GM23338 (cell line): ENCODE results near the gene CDKAL1. TPM values are rescaled to one million over a fixed set of nuclear protein-coding genes. Genes with fewer than 3 reads are reported as not detected.

ENCODE experiments used
- ATAC-seq: fragments of 200-7000 bp; cut with Tn5 transposase; 3 replicates; pipeline ENCODE4 v1.9.1; 2020
- DNase-seq: peaks from one replicate; pipeline ENCODE4 v3.0.0-alpha.2; 2015; ENCODE audit warnings: low spot score
- H2AFZ ChIP-seq: fragments of 200-600 bp; sonication (generic); 2 replicates; pipeline ENCODE4 v1.8.0; 2016; ENCODE audit warnings: antibody characterized with exemption, mild to moderate bottlenecking, moderate library complexity
- H3F3A ChIP-seq: fragments of 200-600 bp; sonication (generic); replicated peaks from 2 replicates; pipeline ENCODE4 v1.8.0; 2017; ENCODE audit warnings: antibody characterized with exemption, mixed run types, low read depth
- H3K27ac ChIP-seq: fragments of 200-600 bp; sonication (generic); 2 replicates; pipeline ENCODE4 v1.6.1; 2016; ENCODE audit warnings: low read depth
- H3K27me3 ChIP-seq: fragments of 200-600 bp; sonication (generic); 2 replicates; pipeline ENCODE4 v1.8.0; 2016; ENCODE audit warnings: mild to moderate bottlenecking, mixed run types, moderate library complexity; ENCODE audit not compliant: insufficient read depth
- H3K36me3 ChIP-seq: fragments of 200-600 bp; sonication (generic); 2 replicates; pipeline ENCODE4 v1.8.0; 2016; ENCODE audit warnings: mild to moderate bottlenecking; ENCODE audit not compliant: insufficient read depth
- H3K4me1 ChIP-seq: fragments of 200-600 bp; sonication (generic); 2 replicates; pipeline ENCODE4 v1.8.0; 2016; ENCODE audit warnings: mild to moderate bottlenecking, moderate library complexity; ENCODE audit not compliant: insufficient read depth
- H3K4me2 ChIP-seq: fragments of 200-600 bp; sonication (generic); 2 replicates; pipeline ENCODE4 v1.7.1; 2017; ENCODE audit warnings: mixed run types
- H3K4me3 ChIP-seq: fragments of 200-600 bp; sonication (generic); 2 replicates; pipeline ENCODE4 v1.6.1; 2016; ENCODE audit warnings: mixed run types
- H3K79me2 ChIP-seq: fragments of 200-600 bp; sonication (generic); replicated peaks from 2 replicates; pipeline ENCODE4 v1.8.0; 2017; ENCODE audit warnings: mild to moderate bottlenecking; ENCODE audit not compliant: insufficient read depth
- H3K9me2 ChIP-seq: fragments of 200-600 bp; sonication (generic); 2 replicates; pipeline ENCODE4 v1.8.0; 2017; ENCODE audit not compliant: insufficient read depth
- H4K20me1 ChIP-seq: fragments of 200-600 bp; sonication (generic); replicated peaks from 2 replicates; pipeline ENCODE4 v1.8.0; 2017; ENCODE audit warnings: mild to moderate bottlenecking; ENCODE audit not compliant: insufficient read depth
- H3K27ac Mint-ChIP-seq: 2 replicates; pipeline ENCODE4 v1.8.0; 2020; ENCODE audit warnings: inconsistent platforms, mild to moderate bottlenecking, moderate library complexity, mixed read lengths
- H3K27me3 Mint-ChIP-seq: 3 replicates; pipeline ENCODE4 v1.8.0; 2022; ENCODE audit warnings: low read depth, mild to moderate bottlenecking, moderate library complexity, mixed read lengths, inconsistent platforms; ENCODE audit not compliant: insufficient read depth, poor library complexity
- H3K36me3 Mint-ChIP-seq: 3 replicates; pipeline ENCODE4 v1.8.0; 2021; ENCODE audit warnings: low read depth, mild to moderate bottlenecking, inconsistent platforms, moderate library complexity, mixed read lengths
- H3K4me1 Mint-ChIP-seq: 3 replicates; pipeline ENCODE4 v1.8.0; 2020; ENCODE audit warnings: mild to moderate bottlenecking, inconsistent platforms, mixed read lengths
- H3K4me3 Mint-ChIP-seq: 3 replicates; pipeline ENCODE4 v1.8.0; 2021; ENCODE audit warnings: moderate library complexity, mild to moderate bottlenecking, inconsistent platforms, mixed read lengths
- H3K9me3 Mint-ChIP-seq: 3 replicates; pipeline ENCODE4 v1.8.0; 2020; ENCODE audit warnings: moderate library complexity, mild to moderate bottlenecking, inconsistent platforms, mixed read lengths
- CREB1 ChIP-seq: fragments of 250-450 bp; sonication (Bioruptor Pico); IDR thresholded peaks from 2 replicates; pipeline ENCODE4 v1.5.0; 2020; ENCODE audit warnings: low read depth, mild to moderate bottlenecking, moderate library complexity
- CTCF ChIP-seq, 2 experiments: fragments of 200-600 bp in 1 of 2; sonication (generic) in 1 of 2; conservative IDR thresholded peaks; 2 replicates each; pipeline versions ENCODE4 v1.5.1 to v1.6.1; 2016 to 2017; ENCODE audit warnings: antibody characterized with exemption in 2 of 2, low read depth in 2 of 2, mild to moderate bottlenecking in 2 of 2, moderate library complexity in 1 of 2
- EZH2 ChIP-seq: fragments of 200-600 bp; sonication (generic); IDR thresholded peaks from one replicate; pipeline ENCODE4 v1.8.0; 2017; ENCODE audit warnings: antibody characterized with exemption, mild to moderate bottlenecking, low read depth; ENCODE audit not compliant: unreplicated experiment
- EZH2phosphoT487 ChIP-seq: fragments of 200-600 bp; sonication (generic); IDR thresholded peaks from one replicate; pipeline ENCODE4 v1.8.1; 2018; ENCODE audit warnings: antibody characterized with exemption; ENCODE audit not compliant: unreplicated experiment
- JUNB ChIP-seq: IDR thresholded peaks from one replicate; pipeline ENCODE4 v1.6.1; 2016; ENCODE audit warnings: antibody characterized with exemption; ENCODE audit not compliant: unreplicated experiment
- NANOG ChIP-seq: IDR thresholded peaks from 2 replicates; pipeline ENCODE4 v1.6.1; 2016; ENCODE audit warnings: antibody characterized with exemption, borderline replicate concordance
- POLR2AphosphoS5 ChIP-seq: IDR thresholded peaks from 2 replicates; pipeline ENCODE4 v1.6.1; 2016; ENCODE audit warnings: antibody characterized with exemption, low read depth
- REST ChIP-seq: IDR thresholded peaks from one replicate; pipeline ENCODE4 v1.6.1; 2018; ENCODE audit warnings: antibody characterized with exemption; ENCODE audit not compliant: unreplicated experiment
- STAT1 ChIP-seq: IDR thresholded peaks from one replicate; pipeline ENCODE4 v1.6.1; 2016; ENCODE audit warnings: antibody characterized with exemption; ENCODE audit not compliant: unreplicated experiment
- ZNF114 ChIP-seq: fragments of 250-450 bp; sonication (Bioruptor Pico); IDR thresholded peaks from 2 replicates; pipeline ENCODE4 v1.5.0; 2020; ENCODE audit warnings: mild to moderate bottlenecking, moderate library complexity
- ZNF331 ChIP-seq: fragments of 250-450 bp; sonication (Bioruptor Pico); IDR thresholded peaks from 2 replicates; pipeline ENCODE4 v1.5.0; 2020; ENCODE audit warnings: low read depth, mild to moderate bottlenecking, moderate library complexity
- polyA plus RNA-seq: library from polyadenylated mRNA; unstranded; fragments of >200 nt; fragmentation: Nextera tagmentation; extraction: Ambion mirVana; gene quantifications from 2 replicates; pipeline ENCODE4 v1.2.1, GENCODE V29; 2016
- total RNA-seq: library from RNA; depleted of rRNA; stranded (reverse); fragments of >200 nt; shearing (Covaris generic); gene quantifications from 2 replicates; pipeline ENCODE4 v1.2.3, GENCODE V29; 2014
- TF ChIP-seq, protein P1 (sequence below): fragments of 250-450 bp; sonication (Bioruptor Pico); IDR thresholded peaks from 2 replicates; pipeline ENCODE4 v1.5.0; 2020; ENCODE audit warnings: mild to moderate bottlenecking, moderate library complexity
- TF ChIP-seq, protein P2 (sequence below): IDR thresholded peaks from 2 replicates; pipeline ENCODE4 v1.6.1; 2016; ENCODE audit warnings: antibody characterized with exemption

The CDKAL1 gene
- total and polyA plus RNA-seq, 2 experiments from 2014 or later = 17.8 to 35.0 TPM

DNA sequence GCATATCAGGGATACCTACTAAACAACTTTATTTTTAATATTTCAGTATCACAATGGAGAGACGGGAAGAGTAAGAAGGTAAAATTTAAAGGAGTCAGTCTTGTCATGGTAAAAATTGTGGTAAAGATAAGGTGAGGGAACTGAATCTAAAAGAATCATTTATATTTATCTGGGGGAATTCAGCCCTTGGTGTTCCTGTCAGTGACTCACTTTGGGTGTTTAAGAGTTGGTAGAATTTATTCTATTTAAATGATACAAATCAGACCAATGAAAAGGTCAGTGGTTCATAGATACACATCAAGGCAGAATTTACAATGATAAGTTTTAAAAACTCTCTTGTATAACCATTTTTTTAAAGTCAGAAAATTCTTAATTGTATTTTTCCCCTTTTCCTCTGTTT is 164.4 kb downstream of the CDKAL1 start:
- Mint-ChIP-seq H3K27me3 (peaks cover 3% of the 10 kb centered on the region), H3K4me1 (peaks cover 35% of the 10 kb centered on the region), H3K36me3 (no peaks in the 10 kb centered on the region), H3K9me3 (no peaks in the 10 kb centered on the region), H3K4me3 (no peak overlapping the region), H3K27ac (peak overlapping the region; percentile 78)
- no peaks in the 10 kb centered on the region for H3K27me3 ChIP-seq
- no peaks in the 10 kb centered on the region for H3F3A ChIP-seq
- H3K4me3 ChIP-seq = no peak overlapping the region
- TF ChIP-seq, protein P1, sequence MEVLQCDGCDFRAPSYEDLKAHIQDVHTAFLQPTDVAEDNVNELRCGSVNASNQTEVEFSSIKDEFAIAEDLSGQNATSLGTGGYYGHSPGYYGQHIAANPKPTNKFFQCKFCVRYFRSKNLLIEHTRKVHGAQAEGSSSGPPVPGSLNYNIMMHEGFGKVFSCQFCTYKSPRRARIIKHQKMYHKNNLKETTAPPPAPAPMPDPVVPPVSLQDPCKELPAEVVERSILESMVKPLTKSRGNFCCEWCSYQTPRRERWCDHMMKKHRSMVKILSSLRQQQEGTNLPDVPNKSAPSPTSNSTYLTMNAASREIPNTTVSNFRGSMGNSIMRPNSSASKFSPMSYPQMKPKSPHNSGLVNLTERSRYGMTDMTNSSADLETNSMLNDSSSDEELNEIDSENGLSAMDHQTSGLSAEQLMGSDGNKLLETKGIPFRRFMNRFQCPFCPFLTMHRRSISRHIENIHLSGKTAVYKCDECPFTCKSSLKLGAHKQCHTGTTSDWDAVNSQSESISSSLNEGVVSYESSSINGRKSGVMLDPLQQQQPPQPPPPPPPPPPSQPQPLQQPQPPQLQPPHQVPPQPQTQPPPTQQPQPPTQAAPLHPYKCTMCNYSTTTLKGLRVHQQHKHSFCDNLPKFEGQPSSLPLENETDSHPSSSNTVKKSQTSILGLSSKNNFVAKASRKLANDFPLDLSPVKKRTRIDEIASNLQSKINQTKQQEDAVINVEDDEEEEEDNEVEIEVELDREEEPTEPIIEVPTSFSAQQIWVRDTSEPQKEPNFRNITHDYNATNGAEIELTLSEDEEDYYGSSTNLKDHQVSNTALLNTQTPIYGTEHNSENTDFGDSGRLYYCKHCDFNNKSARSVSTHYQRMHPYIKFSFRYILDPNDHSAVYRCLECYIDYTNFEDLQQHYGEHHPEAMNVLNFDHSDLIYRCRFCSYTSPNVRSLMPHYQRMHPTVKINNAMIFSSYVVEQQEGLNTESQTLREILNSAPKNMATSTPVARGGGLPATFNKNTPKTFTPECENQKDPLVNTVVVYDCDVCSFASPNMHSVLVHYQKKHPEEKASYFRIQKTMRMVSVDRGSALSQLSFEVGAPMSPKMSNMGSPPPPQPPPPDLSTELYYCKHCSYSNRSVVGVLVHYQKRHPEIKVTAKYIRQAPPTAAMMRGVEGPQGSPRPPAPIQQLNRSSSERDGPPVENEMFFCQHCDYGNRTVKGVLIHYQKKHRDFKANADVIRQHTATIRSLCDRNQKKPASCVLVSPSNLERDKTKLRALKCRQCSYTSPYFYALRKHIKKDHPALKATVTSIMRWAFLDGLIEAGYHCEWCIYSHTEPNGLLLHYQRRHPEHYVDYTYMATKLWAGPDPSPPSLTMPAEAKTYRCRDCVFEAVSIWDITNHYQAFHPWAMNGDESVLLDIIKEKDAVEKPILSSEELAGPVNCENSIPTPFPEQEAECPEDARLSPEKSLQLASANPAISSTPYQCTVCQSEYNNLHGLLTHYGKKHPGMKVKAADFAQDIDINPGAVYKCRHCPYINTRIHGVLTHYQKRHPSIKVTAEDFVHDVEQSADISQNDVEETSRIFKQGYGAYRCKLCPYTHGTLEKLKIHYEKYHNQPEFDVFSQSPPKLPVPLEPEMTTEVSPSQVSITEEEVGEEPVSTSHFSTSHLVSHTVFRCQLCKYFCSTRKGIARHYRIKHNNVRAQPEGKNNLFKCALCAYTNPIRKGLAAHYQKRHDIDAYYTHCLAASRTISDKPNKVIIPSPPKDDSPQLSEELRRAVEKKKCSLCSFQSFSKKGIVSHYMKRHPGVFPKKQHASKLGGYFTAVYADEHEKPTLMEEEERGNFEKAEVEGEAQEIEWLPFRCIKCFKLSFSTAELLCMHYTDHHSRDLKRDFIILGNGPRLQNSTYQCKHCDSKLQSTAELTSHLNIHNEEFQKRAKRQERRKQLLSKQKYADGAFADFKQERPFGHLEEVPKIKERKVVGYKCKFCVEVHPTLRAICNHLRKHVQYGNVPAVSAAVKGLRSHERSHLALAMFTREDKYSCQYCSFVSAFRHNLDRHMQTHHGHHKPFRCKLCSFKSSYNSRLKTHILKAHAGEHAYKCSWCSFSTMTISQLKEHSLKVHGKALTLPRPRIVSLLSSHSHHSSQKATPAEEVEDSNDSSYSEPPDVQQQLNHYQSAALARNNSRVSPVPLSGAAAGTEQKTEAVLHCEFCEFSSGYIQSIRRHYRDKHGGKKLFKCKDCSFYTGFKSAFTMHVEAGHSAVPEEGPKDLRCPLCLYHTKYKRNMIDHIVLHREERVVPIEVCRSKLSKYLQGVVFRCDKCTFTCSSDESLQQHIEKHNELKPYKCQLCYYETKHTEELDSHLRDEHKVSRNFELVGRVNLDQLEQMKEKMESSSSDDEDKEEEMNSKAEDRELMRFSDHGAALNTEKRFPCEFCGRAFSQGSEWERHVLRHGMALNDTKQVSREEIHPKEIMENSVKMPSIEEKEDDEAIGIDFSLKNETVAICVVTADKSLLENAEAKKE (CRISPR knock-in tag) = no peak
- no peak for TF ChIP-seq EZH2phosphoT487
- TF ChIP-seq CTCF (conservative IDR thresholded peaks at IDR 0.05; ENCODE audit: low read depth in 2 of 2) = no peak
- TF ChIP-seq ZNF331 (CRISPR knock-in tag) = no peak
- TF ChIP-seq CREB1 (CRISPR knock-in tag) = no peak
- no peak for TF ChIP-seq REST
- no peak for TF ChIP-seq JUNB
- no peak for TF ChIP-seq POLR2AphosphoS5
- TF ChIP-seq ZNF114 (CRISPR knock-in tag) = no peak
- TF ChIP-seq, protein P2, sequence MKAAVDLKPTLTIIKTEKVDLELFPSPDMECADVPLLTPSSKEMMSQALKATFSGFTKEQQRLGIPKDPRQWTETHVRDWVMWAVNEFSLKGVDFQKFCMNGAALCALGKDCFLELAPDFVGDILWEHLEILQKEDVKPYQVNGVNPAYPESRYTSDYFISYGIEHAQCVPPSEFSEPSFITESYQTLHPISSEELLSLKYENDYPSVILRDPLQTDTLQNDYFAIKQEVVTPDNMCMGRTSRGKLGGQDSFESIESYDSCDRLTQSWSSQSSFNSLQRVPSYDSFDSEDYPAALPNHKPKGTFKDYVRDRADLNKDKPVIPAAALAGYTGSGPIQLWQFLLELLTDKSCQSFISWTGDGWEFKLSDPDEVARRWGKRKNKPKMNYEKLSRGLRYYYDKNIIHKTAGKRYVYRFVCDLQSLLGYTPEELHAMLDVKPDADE = no peak
- no peak for TF ChIP-seq NANOG
- no peak for TF ChIP-seq EZH2
- TF ChIP-seq STAT1 = no peak
- no peaks in the 10 kb centered on the region for H4K20me1 ChIP-seq
- H3K79me2 ChIP-seq = peaks cover 10% of the 10 kb centered on the region
- no peak overlapping the region for H3K4me2 ChIP-seq
- H3K9me2 ChIP-seq = no peaks in the 10 kb centered on the region
- H2AFZ ChIP-seq = no peak overlapping the region
- peaks cover 30% of the 10 kb centered on the region for H3K4me1 ChIP-seq
- no peaks in the 10 kb centered on the region for H3K36me3 ChIP-seq
- H3K27ac ChIP-seq = no peak overlapping the region
- ATAC-seq = no peak
- DNase-seq = no peak
